WTC11 (cell line): ENCODE data around the gene RTP3.

Source experiments
- FOXJ3 ChIP-seq: sonication (generic); formaldehyde crosslinking; IDR thresholded peaks from 2 replicates; pipeline ENCODE4 v1.9.0; 2021; ENCODE audit warnings: missing genetic modification reagents, mild to moderate bottlenecking, borderline replicate concordance
- MXD4 ChIP-seq: fragments of 250-450 bp; sonication (Bioruptor Pico); IDR thresholded peaks from 2 replicates; pipeline ENCODE4 v1.8.0; 2021; ENCODE audit warnings: mild to moderate bottlenecking, moderate library complexity, borderline replicate concordance
- NR3C1 ChIP-seq: sonication (generic); formaldehyde crosslinking; conservative IDR thresholded peaks from 2 replicates; pipeline ENCODE4 v1.8.1; 2023; ENCODE audit warnings: low read depth, mild to moderate bottlenecking, missing genetic modification reagents
- SP1 ChIP-seq: sonication (generic); formaldehyde crosslinking; conservative IDR thresholded peaks from 2 replicates; pipeline ENCODE4 v1.8.1; 2022; ENCODE audit warnings: missing genetic modification reagents
- TEAD4 ChIP-seq: sonication (generic); formaldehyde crosslinking; IDR thresholded peaks from 2 replicates; pipeline ENCODE4 v1.8.0; 2022; ENCODE audit warnings: mild to moderate bottlenecking, missing genetic modification reagents
- TF ChIP-seq, protein P1 (sequence below): fragments of 200-600 bp; IDR thresholded peaks from 2 replicates; pipeline ENCODE4 v1.8.0; 2022; ENCODE audit warnings: antibody characterized with exemption
- TF ChIP-seq, protein P2 (sequence below): sonication (generic); formaldehyde crosslinking; IDR thresholded peaks from 2 replicates; pipeline ENCODE4 v1.8.0; 2022; ENCODE audit warnings: mild to moderate bottlenecking, missing genetic modification reagents
- TF ChIP-seq, protein P3 (sequence below): sonication (generic); formaldehyde crosslinking; IDR thresholded peaks from 2 replicates; pipeline ENCODE4 v1.8.1; 2022; ENCODE audit warnings: low read depth, missing genetic modification reagents, borderline replicate concordance
- TF ChIP-seq, protein P4 (sequence below): sonication (generic); formaldehyde crosslinking; IDR thresholded peaks from 2 replicates; pipeline ENCODE4 v1.8.1; 2022; ENCODE audit warnings: low read depth, mild to moderate bottlenecking, moderate library complexity, missing genetic modification reagents, borderline replicate concordance
- TF ChIP-seq, protein P5 (sequence below): sonication (generic); formaldehyde crosslinking; IDR thresholded peaks from 2 replicates; pipeline ENCODE4 v1.8.1; 2022; ENCODE audit warnings: mild to moderate bottlenecking, missing genetic modification reagents, moderate library complexity, borderline replicate concordance
- TF ChIP-seq, protein P6 (sequence below): sonication (generic); formaldehyde crosslinking; IDR thresholded peaks from 2 replicates; pipeline ENCODE4 v1.8.0; 2022; ENCODE audit warnings: mild to moderate bottlenecking, missing genetic modification reagents

DNA sequence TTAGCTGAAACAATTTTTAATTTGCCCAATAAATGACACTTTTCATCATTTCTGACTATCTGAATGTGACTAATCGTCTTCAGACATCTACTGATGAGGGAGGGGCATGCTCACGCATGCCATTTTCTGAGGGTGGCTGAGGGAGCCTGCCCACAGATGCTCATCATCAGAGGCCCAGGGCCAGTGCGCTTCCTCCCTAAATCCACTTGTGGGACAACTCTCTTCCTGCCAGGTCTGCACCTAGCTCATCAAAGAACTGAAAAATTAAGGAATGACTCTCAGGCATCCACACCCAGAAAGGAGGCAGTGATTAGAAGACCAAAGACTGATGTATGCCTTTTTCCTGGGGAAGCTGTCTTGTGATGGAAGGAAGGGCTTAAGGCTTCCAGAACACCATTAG, 22.8 kb downstream of the RTP3 start:
- TF ChIP-seq, protein P1, sequence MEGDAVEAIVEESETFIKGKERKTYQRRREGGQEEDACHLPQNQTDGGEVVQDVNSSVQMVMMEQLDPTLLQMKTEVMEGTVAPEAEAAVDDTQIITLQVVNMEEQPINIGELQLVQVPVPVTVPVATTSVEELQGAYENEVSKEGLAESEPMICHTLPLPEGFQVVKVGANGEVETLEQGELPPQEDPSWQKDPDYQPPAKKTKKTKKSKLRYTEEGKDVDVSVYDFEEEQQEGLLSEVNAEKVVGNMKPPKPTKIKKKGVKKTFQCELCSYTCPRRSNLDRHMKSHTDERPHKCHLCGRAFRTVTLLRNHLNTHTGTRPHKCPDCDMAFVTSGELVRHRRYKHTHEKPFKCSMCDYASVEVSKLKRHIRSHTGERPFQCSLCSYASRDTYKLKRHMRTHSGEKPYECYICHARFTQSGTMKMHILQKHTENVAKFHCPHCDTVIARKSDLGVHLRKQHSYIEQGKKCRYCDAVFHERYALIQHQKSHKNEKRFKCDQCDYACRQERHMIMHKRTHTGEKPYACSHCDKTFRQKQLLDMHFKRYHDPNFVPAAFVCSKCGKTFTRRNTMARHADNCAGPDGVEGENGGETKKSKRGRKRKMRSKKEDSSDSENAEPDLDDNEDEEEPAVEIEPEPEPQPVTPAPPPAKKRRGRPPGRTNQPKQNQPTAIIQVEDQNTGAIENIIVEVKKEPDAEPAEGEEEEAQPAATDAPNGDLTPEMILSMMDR = no peak
- TF ChIP-seq NR3C1 (CRISPR knock-in tag) (no peak), TEAD4 (CRISPR knock-in tag) (no peak), SP1 (no peak), MXD4 (CRISPR knock-in tag) (no peak), FOXJ3 (CRISPR knock-in tag) (no peak)
- TF ChIP-seq, protein P2, sequence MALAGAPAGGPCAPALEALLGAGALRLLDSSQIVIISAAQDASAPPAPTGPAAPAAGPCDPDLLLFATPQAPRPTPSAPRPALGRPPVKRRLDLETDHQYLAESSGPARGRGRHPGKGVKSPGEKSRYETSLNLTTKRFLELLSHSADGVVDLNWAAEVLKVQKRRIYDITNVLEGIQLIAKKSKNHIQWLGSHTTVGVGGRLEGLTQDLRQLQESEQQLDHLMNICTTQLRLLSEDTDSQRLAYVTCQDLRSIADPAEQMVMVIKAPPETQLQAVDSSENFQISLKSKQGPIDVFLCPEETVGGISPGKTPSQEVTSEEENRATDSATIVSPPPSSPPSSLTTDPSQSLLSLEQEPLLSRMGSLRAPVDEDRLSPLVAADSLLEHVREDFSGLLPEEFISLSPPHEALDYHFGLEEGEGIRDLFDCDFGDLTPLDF = no peak
- TF ChIP-seq, protein P3, sequence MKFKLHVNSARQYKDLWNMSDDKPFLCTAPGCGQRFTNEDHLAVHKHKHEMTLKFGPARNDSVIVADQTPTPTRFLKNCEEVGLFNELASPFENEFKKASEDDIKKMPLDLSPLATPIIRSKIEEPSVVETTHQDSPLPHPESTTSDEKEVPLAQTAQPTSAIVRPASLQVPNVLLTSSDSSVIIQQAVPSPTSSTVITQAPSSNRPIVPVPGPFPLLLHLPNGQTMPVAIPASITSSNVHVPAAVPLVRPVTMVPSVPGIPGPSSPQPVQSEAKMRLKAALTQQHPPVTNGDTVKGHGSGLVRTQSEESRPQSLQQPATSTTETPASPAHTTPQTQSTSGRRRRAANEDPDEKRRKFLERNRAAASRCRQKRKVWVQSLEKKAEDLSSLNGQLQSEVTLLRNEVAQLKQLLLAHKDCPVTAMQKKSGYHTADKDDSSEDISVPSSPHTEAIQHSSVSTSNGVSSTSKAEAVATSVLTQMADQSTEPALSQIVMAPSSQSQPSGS (CRISPR knock-in tag) = no peak
- TF ChIP-seq, protein P4, sequence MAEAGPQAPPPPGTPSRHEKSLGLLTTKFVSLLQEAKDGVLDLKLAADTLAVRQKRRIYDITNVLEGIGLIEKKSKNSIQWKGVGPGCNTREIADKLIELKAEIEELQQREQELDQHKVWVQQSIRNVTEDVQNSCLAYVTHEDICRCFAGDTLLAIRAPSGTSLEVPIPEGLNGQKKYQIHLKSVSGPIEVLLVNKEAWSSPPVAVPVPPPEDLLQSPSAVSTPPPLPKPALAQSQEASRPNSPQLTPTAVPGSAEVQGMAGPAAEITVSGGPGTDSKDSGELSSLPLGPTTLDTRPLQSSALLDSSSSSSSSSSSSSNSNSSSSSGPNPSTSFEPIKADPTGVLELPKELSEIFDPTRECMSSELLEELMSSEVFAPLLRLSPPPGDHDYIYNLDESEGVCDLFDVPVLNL (CRISPR knock-in tag) = no peak
- TF ChIP-seq, protein P5, sequence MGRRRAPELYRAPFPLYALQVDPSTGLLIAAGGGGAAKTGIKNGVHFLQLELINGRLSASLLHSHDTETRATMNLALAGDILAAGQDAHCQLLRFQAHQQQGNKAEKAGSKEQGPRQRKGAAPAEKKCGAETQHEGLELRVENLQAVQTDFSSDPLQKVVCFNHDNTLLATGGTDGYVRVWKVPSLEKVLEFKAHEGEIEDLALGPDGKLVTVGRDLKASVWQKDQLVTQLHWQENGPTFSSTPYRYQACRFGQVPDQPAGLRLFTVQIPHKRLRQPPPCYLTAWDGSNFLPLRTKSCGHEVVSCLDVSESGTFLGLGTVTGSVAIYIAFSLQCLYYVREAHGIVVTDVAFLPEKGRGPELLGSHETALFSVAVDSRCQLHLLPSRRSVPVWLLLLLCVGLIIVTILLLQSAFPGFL = no peak
- TF ChIP-seq, protein P6, sequence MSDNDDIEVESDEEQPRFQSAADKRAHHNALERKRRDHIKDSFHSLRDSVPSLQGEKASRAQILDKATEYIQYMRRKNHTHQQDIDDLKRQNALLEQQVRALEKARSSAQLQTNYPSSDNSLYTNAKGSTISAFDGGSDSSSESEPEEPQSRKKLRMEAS (CRISPR knock-in tag) = no peak
